HG02981 (cell line): ENCODE data around the gene CCDC150.
"Not testable (repeated sequence)": the region's sequence is repeated elsewhere in the genome, so short reads cannot be mapped to it uniquely, and the experiment has no call there.

ENCODE experiments used
- ATAC-seq: cut with Tn5 transposase; IDR thresholded peaks from one replicate; pipeline ENCODE4 v1.9.1; 2021; ENCODE audit warnings: mild to moderate bottlenecking, moderate library complexity; ENCODE audit not compliant: unreplicated experiment

CCDC150 gene

GRCh38 chr2:196630531-196630930, 9.0 kb upstream of the CCDC150 start:
- no peak for ATAC-seq

- no peak for ATAC-seq
These were observed 4.4 kb upstream of the CCDC150 start for GRCh38 chr2:196635156-196635555.

- ATAC-seq, result no peak
These were observed 750 bp upstream of the CCDC150 start for GRCh38 chr2:196638765-196639164.

- ATAC-seq, result no peak
These were observed 575 bp downstream of the CCDC150 start for GRCh38 chr2:196640031-196640548.

GRCh38 chr2:196649202-196649601, 9.7 kb downstream of the CCDC150 start:
- no peak for ATAC-seq

GRCh38 chr2:196651387-196652094, 12.0 kb downstream of the CCDC150 start:
- ATAC-seq, result no peak

- no peak for ATAC-seq
These were observed 13.4 kb downstream of the CCDC150 start for GRCh38 chr2:196652869-196653268.

GRCh38 chr2:196653843-196654242, 14.3 kb downstream of the CCDC150 start:
- no peak for ATAC-seq

GRCh38 chr2:196655761-196656160, 16.2 kb downstream of the CCDC150 start:
- no peak for ATAC-seq

- no peak for ATAC-seq
These were observed 17.8 kb downstream of the CCDC150 start for GRCh38 chr2:196657333-196657732.

GRCh38 chr2:196659844-196660243, 20.3 kb downstream of the CCDC150 start:
- ATAC-seq, result no peak

- no peak for ATAC-seq
These were observed 20.7 kb downstream of the CCDC150 start for GRCh38 chr2:196660244-196660643.

- no peak for ATAC-seq
These were observed 30.8 kb downstream of the CCDC150 start for GRCh38 chr2:196670342-196670741.

- ATAC-seq, result no peak
These were observed 36.4 kb downstream of the CCDC150 start for GRCh38 chr2:196675963-196676362.

- no peak for ATAC-seq
These were observed 37.9 kb downstream of the CCDC150 start for GRCh38 chr2:196677404-196677803.

- ATAC-seq, result no peak
These were observed 39.9 kb downstream of the CCDC150 start for GRCh38 chr2:196679368-196679767.

- no peak for ATAC-seq
These were observed 42.0 kb downstream of the CCDC150 start for GRCh38 chr2:196681510-196681909.

- ATAC-seq, result no peak
These were observed 46.3 kb downstream of the CCDC150 start for GRCh38 chr2:196685792-196686191.

GRCh38 chr2:196686737-196687136, 47.2 kb downstream of the CCDC150 start:
- not testable (repeated sequence) for ATAC-seq

- no peak for ATAC-seq
These were observed 57.0 kb downstream of the CCDC150 start for GRCh38 chr2:196696423-196697079.

GRCh38 chr2:196697825-196698224, 58.3 kb downstream of the CCDC150 start:
- ATAC-seq, result peak; percentile 48

GRCh38 chr2:196702641-196703040, 63.1 kb downstream of the CCDC150 start:
- no peak for ATAC-seq
